Right lobe of liver (tissue), 4 donors: ENCODE measurements around the gene TAF12.

ENCODE experiments used
- POLR2A ChIP-seq: fragments of 450-650 bp; IDR thresholded peaks from one replicate; pipeline ENCODE4 v1.6.1; 2017; ENCODE audit warnings: antibody characterized with exemption, mild to moderate bottlenecking
- TF ChIP-seq, protein P1 (sequence below), 4 donors: fragments of 200-600 bp in 3 of 4; fragments of 450-650 bp in 1 of 4; IDR thresholded peaks; one replicate each; pipeline versions ENCODE4 v1.5.1 to v1.8.0; 2016 to 2022; ENCODE audit warnings: antibody characterized with exemption in 4 of 4, mild to moderate bottlenecking in 2 of 4
- donor health status: DM: no; HTN: no; CAD: no.
- donor health status: DM: no; HTN: no; CAD: no.
- donor health status: DM: no; HTN: yes; CAD: no.

DNA sequence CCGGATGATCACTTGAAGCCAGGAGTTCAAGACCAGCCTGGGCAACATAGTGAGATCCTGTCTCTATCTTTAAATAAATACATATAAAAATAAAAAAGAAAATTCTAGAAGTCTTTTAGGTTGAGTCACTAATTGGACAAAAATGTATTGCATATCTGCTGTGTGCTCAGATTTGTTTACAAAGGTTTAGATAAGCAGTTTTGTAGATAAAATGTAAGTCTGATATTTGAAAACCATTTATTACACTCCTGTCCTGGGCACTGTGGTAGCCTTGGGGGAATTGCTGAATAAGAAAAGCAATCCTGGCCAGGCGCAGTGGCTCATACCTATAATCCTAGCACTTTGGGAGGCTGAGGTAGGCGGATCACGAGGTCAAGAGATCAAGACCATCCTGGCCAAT is 37.3 kb upstream of the TAF12 start:
- TF ChIP-seq, protein P1, sequence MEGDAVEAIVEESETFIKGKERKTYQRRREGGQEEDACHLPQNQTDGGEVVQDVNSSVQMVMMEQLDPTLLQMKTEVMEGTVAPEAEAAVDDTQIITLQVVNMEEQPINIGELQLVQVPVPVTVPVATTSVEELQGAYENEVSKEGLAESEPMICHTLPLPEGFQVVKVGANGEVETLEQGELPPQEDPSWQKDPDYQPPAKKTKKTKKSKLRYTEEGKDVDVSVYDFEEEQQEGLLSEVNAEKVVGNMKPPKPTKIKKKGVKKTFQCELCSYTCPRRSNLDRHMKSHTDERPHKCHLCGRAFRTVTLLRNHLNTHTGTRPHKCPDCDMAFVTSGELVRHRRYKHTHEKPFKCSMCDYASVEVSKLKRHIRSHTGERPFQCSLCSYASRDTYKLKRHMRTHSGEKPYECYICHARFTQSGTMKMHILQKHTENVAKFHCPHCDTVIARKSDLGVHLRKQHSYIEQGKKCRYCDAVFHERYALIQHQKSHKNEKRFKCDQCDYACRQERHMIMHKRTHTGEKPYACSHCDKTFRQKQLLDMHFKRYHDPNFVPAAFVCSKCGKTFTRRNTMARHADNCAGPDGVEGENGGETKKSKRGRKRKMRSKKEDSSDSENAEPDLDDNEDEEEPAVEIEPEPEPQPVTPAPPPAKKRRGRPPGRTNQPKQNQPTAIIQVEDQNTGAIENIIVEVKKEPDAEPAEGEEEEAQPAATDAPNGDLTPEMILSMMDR (IDR thresholded peaks at IDR 0.05): no peak
- no peak for TF ChIP-seq POLR2A
